Upper lobe of right lung (tissue), 1 donor: ENCODE results near the gene CEP152. TPM values are rescaled to one million over a fixed set of nuclear protein-coding genes. Genes with fewer than 3 reads are reported as not detected.

ENCODE experiments used
- ATAC-seq: fragments of 200-7000 bp; cut with Tn5 transposase; one replicate; pipeline ENCODE4 v1.9.1; 2020; ENCODE audit warnings: mild to moderate bottlenecking, moderate library complexity
- DNase-seq: peaks from one replicate; pipeline ENCODE4 v3.0.0-alpha.2; 2020
- H3K27ac ChIP-seq: fragments of 200-600 bp; one replicate; pipeline ENCODE4 v1.8.0; 2022
- H3K27me3 ChIP-seq: fragments of 200-600 bp; one replicate; pipeline ENCODE4 v1.8.0; 2022; ENCODE audit warnings: mild to moderate bottlenecking
- H3K36me3 ChIP-seq: fragments of 200-600 bp; one replicate; pipeline ENCODE4 v1.8.0; 2022
- H3K4me1 ChIP-seq: fragments of 200-600 bp; one replicate; pipeline ENCODE4 v1.8.0; 2022
- H3K4me3 ChIP-seq: fragments of 200-600 bp; one replicate; pipeline ENCODE4 v1.8.0; 2022; ENCODE audit warnings: mild to moderate bottlenecking
- H3K9me3 ChIP-seq: fragments of 200-600 bp; one replicate; pipeline ENCODE4 v1.8.0; 2022
- intact Hi-C: fragments of 100-400 bp; cut with DNase I; formaldehyde crosslinking; loops from one replicate; pipeline ENCODE4 v1.11.0; 2022
- total RNA-seq: library from RNA; stranded (reverse); fragmentation: NEBNext Ultra II Directional; extraction: Animal tissue kit (Norgen Biotek cat#: 25700); gene quantifications from one replicate; pipeline ENCODE4 v1.2.1, GENCODE V29; 2021
- TF ChIP-seq, protein P1 (sequence below): fragments of 200-600 bp; IDR thresholded peaks from one replicate; pipeline ENCODE4 v1.8.0; 2022; ENCODE audit warnings: antibody characterized with exemption
- donor health status: DM: no; HTN: yes; CAD: no; lungs with severe emphysema.

Gene CEP152
- total RNA-seq, 1 donor from 2014 or later, result 4.2 TPM

DNA sequence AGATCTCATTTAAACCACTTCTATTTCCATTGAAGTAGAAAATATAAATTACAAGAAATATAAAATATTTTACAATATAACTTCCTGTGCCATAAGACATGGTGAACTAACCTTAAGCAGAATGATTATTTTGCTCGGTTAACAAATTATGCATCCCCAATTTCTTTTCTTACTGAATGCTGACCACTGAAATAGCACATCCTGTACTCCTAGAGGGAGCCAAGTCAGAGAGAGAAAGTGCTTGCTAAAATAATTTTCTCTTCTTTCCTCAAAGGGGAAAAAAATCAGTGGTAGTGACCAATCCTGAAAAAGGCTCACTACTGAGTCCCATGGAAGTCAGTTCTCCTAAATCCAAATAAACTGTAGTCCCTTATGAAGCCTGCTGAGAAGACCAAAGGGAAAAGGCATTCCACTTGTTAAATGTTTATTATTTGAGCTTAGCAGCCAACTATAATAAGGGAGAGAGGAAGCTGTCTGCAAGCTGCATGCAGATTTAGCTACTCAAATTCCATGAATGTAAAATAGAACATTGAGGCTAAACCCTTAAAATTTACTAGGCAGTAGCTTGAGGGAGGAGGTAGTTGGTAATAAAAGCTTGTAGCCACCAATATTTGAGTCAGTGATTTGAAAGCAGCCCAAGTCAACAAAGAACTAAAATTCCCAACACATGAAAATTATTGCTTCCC lies 33.1 kb downstream of the CEP152 start:
- DNase-seq (no peak), ATAC-seq (no peak)
- H3K27ac ChIP-seq, result no peak overlapping the region
- H3K9me3 ChIP-seq, result no peaks in the 10 kb centered on the region
- H3K4me3 ChIP-seq, result no peak overlapping the region
- intact Hi-C loops, result no loop called here
- TF ChIP-seq, protein P1, sequence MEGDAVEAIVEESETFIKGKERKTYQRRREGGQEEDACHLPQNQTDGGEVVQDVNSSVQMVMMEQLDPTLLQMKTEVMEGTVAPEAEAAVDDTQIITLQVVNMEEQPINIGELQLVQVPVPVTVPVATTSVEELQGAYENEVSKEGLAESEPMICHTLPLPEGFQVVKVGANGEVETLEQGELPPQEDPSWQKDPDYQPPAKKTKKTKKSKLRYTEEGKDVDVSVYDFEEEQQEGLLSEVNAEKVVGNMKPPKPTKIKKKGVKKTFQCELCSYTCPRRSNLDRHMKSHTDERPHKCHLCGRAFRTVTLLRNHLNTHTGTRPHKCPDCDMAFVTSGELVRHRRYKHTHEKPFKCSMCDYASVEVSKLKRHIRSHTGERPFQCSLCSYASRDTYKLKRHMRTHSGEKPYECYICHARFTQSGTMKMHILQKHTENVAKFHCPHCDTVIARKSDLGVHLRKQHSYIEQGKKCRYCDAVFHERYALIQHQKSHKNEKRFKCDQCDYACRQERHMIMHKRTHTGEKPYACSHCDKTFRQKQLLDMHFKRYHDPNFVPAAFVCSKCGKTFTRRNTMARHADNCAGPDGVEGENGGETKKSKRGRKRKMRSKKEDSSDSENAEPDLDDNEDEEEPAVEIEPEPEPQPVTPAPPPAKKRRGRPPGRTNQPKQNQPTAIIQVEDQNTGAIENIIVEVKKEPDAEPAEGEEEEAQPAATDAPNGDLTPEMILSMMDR, result no peak
- H3K36me3 ChIP-seq, result peaks cover 7% of the 10 kb centered on the region
- no peaks in the 10 kb centered on the region for H3K27me3 ChIP-seq
- H3K4me1 ChIP-seq, result no peaks in the 10 kb centered on the region

- ATAC-seq, result no peak
- Histone ChIP-seq H3K4me1 (no peaks in the 10 kb centered on the region), H3K9me3 (no peaks in the 10 kb centered on the region), H3K4me3 (no peak overlapping the region), H3K27ac (no peak overlapping the region), H3K36me3 (peaks cover under 1% of the 10 kb centered on the region), H3K27me3 (no peaks in the 10 kb centered on the region)
- DNase-seq, result no peak
- intact Hi-C loops, result no loop called here
- TF ChIP-seq, protein P1, result no peak
Observed at GRCh38 chr15:48775546-48775945, 35.3 kb downstream of the CEP152 start.

DNA sequence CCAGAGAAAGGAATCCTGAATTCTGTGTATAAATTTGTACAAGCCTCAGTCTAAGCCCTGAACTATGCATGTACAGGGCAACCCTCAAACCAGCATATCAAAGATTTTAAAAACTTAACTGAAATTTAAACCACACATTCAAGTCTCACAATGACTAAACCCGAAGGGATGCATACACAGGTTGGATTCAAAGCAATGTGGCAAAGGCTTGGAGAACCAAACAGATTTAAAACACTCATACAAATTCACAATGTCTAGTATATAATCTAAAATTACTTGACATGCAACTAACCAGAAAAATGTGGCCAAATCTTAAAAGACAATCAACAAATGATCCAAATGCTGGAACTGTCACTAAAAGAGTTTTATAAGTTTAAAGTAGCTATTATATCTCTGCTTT lies 36.4 kb downstream of the CEP152 start:
- H3K4me3 ChIP-seq, result no peak overlapping the region
- no peaks in the 10 kb centered on the region for H3K9me3 ChIP-seq
- no peak for ATAC-seq
- H3K36me3 ChIP-seq, result no peaks in the 10 kb centered on the region
- DNase-seq, result no peak
- H3K27ac ChIP-seq, result no peak overlapping the region
- H3K4me1 ChIP-seq, result no peaks in the 10 kb centered on the region
- intact Hi-C loops, result no loop called here
- no peaks in the 10 kb centered on the region for H3K27me3 ChIP-seq
- TF ChIP-seq, protein P1, result no peak

DNA sequence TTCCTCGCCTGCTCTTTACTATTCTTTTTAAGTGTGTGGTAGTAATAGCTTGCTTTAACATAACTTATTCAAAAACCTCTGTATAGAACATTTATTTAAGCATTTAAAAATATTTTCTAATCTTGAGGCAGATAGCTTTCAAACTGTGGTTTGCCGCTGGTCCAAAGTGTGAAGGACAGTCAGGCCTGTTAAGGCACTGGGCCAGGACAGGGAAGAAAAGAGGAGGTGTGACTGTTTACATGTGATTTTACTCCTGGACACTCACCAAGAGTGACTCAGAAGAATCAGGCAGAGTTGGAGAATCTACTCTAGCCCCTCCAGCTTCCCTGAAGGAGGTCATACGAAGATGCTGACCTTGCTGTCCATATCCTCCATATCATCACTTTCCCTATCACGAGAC lies 44.7 kb downstream of the CEP152 start:
- no peaks in the 10 kb centered on the region for H3K9me3 ChIP-seq
- H3K4me3 ChIP-seq, result no peak overlapping the region
- no peaks in the 10 kb centered on the region for H3K27me3 ChIP-seq
- ATAC-seq (peak; percentile 38), DNase-seq (no peak)
- H3K4me1 ChIP-seq, result no peaks in the 10 kb centered on the region
- H3K36me3 ChIP-seq, result peaks cover 8% of the 10 kb centered on the region
- intact Hi-C loops, result no loop called here
- no peak overlapping the region for H3K27ac ChIP-seq
- TF ChIP-seq, protein P1, result no peak

DNA sequence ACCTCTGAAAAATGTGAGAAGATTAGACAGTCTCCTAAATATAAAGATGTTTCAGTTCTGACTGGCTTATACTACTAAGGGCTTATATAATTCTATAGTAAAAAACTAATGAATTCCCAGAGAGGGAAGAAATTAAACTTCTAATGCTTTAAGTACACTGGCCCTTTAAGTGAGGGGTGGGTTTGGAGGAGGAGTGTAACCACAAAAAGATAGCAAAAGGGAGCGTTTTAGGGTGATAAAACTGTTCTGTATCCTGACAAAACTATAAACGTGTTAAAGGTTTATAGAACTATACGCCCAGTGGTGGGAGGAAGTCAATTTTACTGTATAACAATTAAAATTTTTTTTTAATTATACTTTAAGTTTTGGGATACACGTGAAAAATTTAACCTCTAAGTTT lies 45.8 kb downstream of the CEP152 start:
- H3K4me3 ChIP-seq, result no peak overlapping the region
- H3K27me3 ChIP-seq, result no peaks in the 10 kb centered on the region
- no peaks in the 10 kb centered on the region for H3K4me1 ChIP-seq
- no peaks in the 10 kb centered on the region for H3K9me3 ChIP-seq
- no peak for ATAC-seq
- no peak overlapping the region for H3K27ac ChIP-seq
- no peak for DNase-seq
- TF ChIP-seq, protein P1, result no peak
- intact Hi-C loops, result no loop called here
- peaks cover 8% of the 10 kb centered on the region for H3K36me3 ChIP-seq
